CD4-positive, alpha-beta T cell treated with Interleukin-4 for 1 hour (primary cell): ENCODE measurements around the gene SPDYE18.
"Not testable (repeated sequence)": the region's sequence is repeated elsewhere in the genome, so short reads cannot be mapped to it uniquely, and the experiment has no call there.

Experiments
- DNase-seq, 2 donors: peaks; one replicate each; pipeline ENCODE4 v3.0.0-alpha.2; 2020 to 2022

The SPDYE18 gene

GRCh38 chr7:77062557-77062956, at the start of gene SPDYE18:
TSS of gene SPDYE18 (minus strand) at chr7:77062558. CDS start at chr7:77060512, 2,046 bp downstream.
- DNase-seq: not testable (repeated sequence)

- not testable (repeated sequence) for DNase-seq
These were observed 46.0 kb upstream of the SPDYE18 start for GRCh38 chr7:77108362-77108761.

GRCh38 chr7:77107659-77108058, 45.3 kb upstream of the SPDYE18 start:
- DNase-seq: not testable (repeated sequence)

DNA sequence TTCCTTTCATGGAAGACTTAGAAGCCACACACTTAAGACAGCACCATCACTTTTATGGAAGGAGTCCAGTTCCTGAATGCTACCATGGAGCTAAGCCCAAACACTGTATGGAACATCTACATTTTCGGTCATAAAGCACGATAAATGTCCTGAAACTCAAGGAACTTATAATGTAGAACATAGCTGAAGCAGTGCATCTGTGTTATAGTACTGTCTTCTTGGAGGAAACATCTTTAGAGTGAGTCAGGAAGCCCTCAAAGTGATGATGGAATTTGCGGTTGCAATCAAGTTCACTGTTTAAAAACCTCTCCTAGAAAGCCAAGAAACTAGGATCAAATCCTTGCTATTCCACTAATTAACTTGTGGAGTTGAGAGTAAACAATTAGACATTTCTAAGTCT, 43.5 kb upstream of the SPDYE18 start:
- DNase-seq: not testable (repeated sequence)

DNA sequence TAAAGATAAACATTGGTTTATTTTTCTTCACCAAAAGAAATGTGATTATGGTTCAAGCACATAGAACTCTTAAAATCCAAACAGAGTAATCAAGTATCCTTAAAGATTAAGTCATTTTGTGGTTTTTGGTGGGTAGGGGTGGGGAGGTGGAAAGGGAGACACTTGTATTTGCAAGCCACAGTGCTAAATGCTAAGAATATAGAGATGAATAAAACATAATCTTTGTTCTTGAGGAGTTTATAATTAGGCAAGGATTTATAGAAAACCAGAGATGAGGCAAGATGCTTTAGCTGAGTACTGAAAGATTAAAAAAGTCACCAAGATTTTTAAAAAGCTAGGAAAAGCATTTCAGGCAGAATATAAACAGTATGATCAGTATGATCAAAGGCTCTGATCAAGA, 40.3 kb upstream of the SPDYE18 start:
- not testable (repeated sequence) for DNase-seq

GRCh38 chr7:77101187-77101586, 38.8 kb upstream of the SPDYE18 start:
- DNase-seq: not testable (repeated sequence)

DNA sequence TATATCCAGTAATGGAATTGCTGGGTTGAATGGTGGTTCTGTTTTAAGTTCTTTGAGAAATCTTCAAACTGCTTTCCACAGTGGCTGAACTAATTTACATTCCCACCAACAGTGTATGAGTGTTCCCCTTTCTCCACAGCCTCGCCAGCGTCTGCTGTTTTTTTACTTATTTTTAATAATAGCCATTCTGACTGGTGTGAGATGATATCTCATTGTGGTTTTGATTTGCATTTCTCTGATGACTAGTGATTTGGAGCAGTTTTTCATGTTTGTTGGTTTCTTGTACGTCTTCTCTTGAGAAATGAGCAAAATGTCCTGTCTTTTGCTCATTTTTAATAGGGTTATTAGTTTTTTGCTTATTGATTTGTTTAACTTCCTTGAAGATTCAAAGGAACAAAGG, 38.1 kb upstream of the SPDYE18 start:
- not testable (repeated sequence) for DNase-seq

GRCh38 chr7:77092301-77092700, 29.9 kb upstream of the SPDYE18 start:
- DNase-seq: not testable (repeated sequence)

- not testable (repeated sequence) for DNase-seq
These were observed 19.8 kb upstream of the SPDYE18 start for GRCh38 chr7:77082192-77082591.

- not testable (repeated sequence) for DNase-seq
These were observed 17.9 kb upstream of the SPDYE18 start for GRCh38 chr7:77080236-77080635.

DNA sequence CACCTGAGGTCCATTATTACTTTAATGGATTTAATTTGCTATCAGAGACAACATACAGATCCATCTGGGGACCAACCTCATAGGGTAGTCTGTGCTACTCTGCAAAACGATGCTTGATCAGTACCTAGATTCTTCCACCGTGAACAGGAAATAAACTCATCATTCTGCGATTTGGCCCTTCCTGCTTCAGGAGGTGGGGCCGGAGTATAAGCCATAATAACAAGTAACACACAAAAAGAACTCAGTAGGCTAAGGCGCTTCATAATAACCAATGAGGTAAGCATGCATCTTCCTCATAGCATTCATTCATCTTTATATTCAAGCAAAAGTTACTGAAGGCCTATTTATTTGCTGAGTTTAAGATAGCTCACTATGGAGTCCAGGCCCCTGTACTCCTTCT, 17.3 kb upstream of the SPDYE18 start:
- not testable (repeated sequence) for DNase-seq

DNA sequence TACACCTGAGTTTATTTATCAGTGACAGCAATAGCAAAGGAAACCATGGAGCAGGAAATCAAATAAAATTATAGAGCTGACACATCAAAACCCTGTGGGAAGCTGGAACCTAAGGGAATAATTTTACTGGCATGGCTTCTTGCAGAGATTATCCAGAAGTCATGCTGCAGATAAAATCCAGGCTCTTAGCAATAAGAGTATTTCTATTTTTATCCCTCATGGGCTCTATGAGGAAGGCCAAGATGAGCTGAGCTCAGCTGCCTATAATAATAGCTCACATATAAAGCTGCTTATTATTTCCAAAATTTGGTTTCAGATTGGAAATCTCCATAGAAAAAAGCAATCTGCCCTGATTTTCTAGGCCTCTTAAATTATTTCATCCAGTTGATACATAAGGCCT, 16.8 kb upstream of the SPDYE18 start:
- DNase-seq: not testable (repeated sequence)

GRCh38 chr7:77077060-77077459, 14.7 kb upstream of the SPDYE18 start:
- DNase-seq: not testable (repeated sequence)

DNA sequence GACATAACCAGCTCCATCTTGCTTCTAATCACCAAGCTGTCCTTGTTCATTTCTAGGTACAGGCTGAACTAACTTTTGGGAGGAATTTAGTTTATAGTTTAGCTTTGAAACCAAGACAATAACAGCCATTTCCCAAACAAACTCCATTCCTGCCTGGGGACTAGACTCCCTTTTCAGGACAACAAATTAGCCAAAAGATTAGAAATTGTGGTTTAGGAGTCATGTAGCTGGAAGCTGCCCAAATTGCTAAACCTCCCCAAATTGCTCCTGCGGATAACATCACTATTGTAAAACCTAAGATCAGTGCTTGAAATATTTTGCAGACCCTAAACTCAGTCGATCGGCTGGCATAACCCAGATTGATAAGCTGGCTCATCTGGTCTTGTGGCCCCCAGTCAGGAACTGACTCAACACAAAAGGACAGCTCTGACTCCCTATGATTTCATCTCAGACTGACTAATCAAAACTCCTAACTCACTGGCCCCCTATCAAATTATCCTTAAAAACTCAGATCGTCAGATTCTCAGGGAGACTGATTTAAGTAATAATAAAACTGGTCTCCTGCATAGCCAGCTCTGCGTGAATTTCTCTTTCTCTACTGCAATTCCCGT, 12.5 kb upstream of the SPDYE18 start:
- not testable (repeated sequence) for DNase-seq

- DNase-seq: not testable (repeated sequence)
These were observed 8.8 kb upstream of the SPDYE18 start for GRCh38 chr7:77071108-77071507.

- not testable (repeated sequence) for DNase-seq
These were observed 3.5 kb upstream of the SPDYE18 start for GRCh38 chr7:77065869-77066268.

DNA sequence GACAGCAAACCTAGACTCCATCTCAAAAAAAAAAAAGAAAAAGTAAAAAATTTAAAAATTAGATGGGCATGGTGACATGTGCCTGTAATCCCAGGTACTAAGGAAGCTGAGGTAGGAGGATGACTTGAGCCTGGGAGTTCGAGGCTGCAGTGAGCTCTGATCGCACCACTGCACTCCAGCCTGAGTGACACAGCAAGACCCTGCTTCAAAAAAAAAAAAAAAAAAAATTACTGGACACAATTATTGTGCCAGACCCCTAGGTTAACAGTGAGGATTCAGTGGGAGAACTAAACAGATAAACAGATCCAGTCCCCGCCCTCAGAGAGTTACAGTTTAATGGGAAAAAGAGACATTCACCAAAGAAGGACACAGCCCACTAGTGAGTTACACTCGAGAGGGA, 1.4 kb upstream of the SPDYE18 start:
- DNase-seq: not testable (repeated sequence)

- DNase-seq: not testable (repeated sequence)
These were observed 30.1 kb downstream of the SPDYE18 start, which contains the start of gene SPDYE17 for GRCh38 chr7:77032261-77032660. TSS of gene SPDYE17 (minus strand) at chr7:77032361. CDS start at chr7:77030570, 1,791 bp downstream.

DNA sequence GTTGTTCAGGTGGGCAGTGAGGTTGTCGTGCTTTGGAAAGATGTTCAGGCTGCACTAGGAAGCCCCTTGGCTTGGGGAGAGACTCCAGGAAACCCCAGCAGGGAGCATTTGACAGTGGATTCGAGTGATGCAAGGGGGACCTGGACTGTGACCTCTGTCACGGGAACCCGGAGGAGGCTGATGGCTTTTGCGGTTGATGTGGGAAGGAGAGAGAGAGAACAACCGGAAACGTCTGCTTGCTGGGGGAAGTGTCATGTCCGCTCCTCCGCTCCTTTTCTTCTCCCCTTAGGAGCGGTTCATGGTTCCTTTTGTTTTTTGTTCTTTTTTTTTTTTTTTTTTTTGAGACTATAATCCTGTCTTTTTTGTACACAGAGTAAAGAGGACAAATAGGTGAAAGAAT, 36.0 kb downstream of the SPDYE18 start:
- DNase-seq: not testable (repeated sequence)

- DNase-seq: not testable (repeated sequence)
These were observed 52.2 kb downstream of the SPDYE18 start for GRCh38 chr7:77010074-77010680.

DNA sequence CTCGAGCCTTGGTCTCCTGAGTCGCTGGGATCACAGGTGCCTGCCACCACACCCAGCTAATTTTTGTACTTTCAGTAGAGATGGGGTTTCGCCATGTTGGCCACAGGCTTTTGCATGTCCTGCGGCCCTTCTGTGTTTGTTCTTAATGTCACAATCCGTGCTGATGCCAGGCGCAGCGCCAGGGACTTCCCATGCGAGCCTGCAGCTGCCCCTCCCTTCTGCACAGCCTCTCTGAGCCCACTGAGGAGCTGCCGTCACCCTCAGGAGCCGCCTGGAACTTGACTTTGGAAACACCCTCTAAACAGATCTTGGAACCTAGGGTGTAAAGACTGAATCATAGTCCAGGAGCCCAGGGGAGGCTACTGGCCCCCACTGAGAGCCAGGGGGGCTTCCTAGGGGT, 54.4 kb downstream of the SPDYE18 start:
- DNase-seq: peak in 1 of 2 donors; percentile 10

DNA sequence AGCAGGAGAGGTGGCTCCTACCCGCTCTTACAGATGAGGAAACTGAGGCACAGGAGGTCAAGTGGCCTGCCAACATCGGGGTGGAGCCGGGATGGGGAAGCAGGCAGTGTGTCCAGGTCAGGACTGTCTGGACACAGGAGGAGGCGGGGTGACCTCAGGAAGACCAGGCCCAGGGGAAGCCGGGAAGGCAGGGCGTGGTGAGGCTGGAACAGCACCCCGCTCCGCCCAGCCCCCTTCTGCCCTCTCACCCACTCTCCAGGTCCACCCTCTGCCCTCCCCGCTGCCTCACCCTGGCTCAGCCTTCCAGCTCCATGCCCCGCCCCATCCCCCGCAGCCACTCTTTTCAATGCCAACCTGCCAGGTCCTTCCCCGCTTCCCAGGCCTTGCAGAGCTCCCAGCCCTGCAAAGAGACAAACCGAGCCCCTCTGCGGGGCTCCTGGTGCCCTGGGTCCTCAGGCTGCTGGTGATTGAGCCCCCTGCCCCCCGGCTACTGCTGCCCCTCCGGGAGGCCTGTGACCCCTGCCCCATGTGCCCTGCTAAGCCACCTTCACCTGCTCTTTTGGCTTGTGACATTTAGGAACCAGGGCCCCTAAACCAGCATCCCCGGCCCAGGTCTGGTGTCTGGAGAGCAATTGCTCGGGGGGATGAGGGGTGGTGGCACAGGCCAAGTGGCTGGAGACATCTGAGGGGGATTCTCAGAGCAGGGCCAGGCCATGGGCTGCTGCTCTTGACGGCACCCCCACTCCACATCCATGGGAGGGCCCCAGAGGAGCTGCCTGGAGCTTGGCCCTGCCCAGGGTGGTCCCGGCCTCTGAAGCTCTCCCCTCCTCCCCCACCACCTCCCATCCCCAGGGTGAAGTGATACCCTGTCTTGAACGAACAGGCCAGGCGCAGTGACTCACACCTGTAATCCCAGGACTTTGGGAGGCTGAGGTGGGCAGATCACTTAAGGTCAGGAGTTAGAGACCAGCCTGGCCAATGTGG, 55.9 kb downstream of the SPDYE18 start:
- peak in 1 of 2 donors; percentile 4 for DNase-seq

DNA sequence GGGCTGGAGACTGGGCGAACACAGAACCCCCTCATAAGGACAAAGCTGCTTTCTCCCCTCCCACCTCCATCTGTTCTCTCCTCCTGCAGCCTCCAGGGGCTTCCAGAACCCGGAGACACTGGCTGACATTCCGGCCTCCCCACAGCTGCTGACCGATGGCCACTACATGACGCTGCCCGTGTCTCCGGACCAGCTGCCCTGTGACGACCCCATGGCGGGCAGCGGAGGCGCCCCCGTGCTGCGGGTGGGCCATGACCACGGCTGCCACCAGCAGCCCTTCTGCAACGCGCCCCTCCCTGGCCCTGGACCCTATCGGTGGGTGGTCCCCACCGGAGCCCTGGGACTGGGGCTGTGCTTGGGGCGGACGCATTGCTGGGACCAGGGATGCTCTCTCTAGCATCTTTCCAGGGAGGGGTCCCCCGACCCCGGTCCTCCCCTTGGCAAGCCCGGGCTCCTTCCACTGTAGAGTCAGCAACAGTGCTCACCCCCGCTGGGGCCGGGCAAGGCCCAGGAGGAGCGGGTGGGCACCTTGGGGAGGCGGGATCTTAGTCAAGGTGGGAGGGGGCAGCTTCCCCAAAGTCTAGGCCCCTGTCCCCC, 56.8 kb downstream of the SPDYE18 start:
- not testable (repeated sequence) for DNase-seq
